Measurements from ENCODE around the gene SLC16A4. TPM values are rescaled to one million over a fixed set of nuclear protein-coding genes. Genes with fewer than 3 reads are reported as not detected.
A peak's percentile ranks its signal among the peaks of the same experiment; 100 is the strongest.

SLC16A4 gene
- total and polyA plus RNA-seq, 8 donors = 0.89 to 11.1 (median 2.6) TPM; not detected in 1

DNA sequence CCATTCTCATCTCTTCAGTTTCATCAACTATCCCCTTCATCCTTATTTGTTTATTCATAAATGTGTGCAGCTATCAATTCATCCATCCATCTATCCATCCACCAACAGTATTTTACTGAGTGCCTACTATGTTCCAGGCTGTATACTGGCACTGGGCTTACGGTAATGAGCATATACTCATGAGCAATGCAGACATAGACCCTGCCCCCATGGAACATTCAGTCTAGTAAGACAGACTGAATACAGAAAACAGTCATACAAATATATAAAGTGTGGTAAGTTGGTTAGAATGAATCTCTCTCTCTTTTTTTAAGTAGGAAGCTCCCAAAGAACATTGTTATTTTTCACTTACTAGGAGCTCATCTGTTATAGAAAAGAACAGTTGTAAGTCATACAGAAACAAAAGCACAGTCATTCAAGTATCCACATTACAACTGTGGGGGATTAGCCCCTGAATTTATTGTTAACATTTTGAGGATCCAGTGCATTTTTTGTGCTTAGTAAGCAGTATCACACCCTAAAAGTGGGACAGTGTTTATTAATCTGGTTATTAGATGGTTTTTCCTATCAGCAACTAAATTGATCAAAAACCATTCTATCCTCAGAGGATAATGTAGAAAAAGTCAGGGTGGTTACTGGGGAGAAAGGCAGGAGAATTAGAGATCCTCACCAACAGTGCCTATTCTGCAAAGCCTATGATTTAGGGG, 3.6 kb downstream of the SLC16A4 start:
- Histone ChIP-seq H3K4me1 (peaks cover 0 to 38% (median 20%) of the 10 kb centered on the region in 4 donors), H3K4me3 (no peak overlapping the region), H3K27ac (no peak overlapping the region), H3K36me3 (peaks cover 0 to 12% (median 4%) of the 10 kb centered on the region in 4 donors), H3K27me3 (no peaks in the 10 kb centered on the region), H3K9me3 (no peaks in the 10 kb centered on the region)
- 82 to 100% (median 95%) methylated on average over 1 of the region's 1 CpG for WGBS, 5 donors
- intact Hi-C loops (cut with DNase I; ENCODE audit: low total_unique reads) = no loop called here
- no peak for DNase-seq
- no peak for TF ChIP-seq EP300 (IDR thresholded peaks at IDR 0.05)
- TF ChIP-seq POLR2AphosphoS5 (IDR thresholded peaks at IDR 0.05) = no peak
- no peak for TF ChIP-seq CTCF (IDR thresholded peaks at IDR 0.05)
- no peak for TF ChIP-seq POLR2A (IDR thresholded peaks at IDR 0.05)

- no peak overlapping the region for H3K4me3 ChIP-seq
- WGBS, 5 donors = 96 to 100% (median 97%) methylated on average over 1 of the region's 1 CpG
Observed at GRCh38 chr1:110385369-110385768, 5.5 kb downstream of the SLC16A4 start.

GRCh38 chr1:110384581-110385321, 6.1 kb downstream of the SLC16A4 start:
- H3K27ac ChIP-seq = peak overlapping the region in 2 of 5 donors; percentile 47 to 69
- 79 to 89% (median 86%) methylated on average over 19 of the region's 19 CpGs for WGBS, 5 donors
- intact Hi-C loops (cut with DNase I; ENCODE audit: low total_unique reads) = no loop called here
- peaks cover 0 to 20% (median 11%) of the 10 kb centered on the region in 4 donors for H3K4me1 ChIP-seq
- H3K36me3 ChIP-seq = peaks cover 0 to 26% (median 9%) of the 10 kb centered on the region in 4 donors
- TF ChIP-seq POLR2AphosphoS5 (IDR thresholded peaks at IDR 0.05) (peak in 1 of 3 donors; percentile 29), EP300 (IDR thresholded peaks at IDR 0.05) (no peak)
- no peak overlapping the region for H3K4me3 ChIP-seq
- H3K27me3 ChIP-seq = no peaks in the 10 kb centered on the region
- no peaks in the 10 kb centered on the region for H3K9me3 ChIP-seq
- peak in 1 of 2 donors; percentile 29 for DNase-seq

More at GRCh38 chr1:110385369-110385768, 5.5 kb downstream of the SLC16A4 start:
- peak overlapping the region in 1 of 5 donors; percentile 69 for H3K27ac ChIP-seq
- no peaks in the 10 kb centered on the region for H3K27me3 ChIP-seq
- H3K4me1 ChIP-seq = peaks cover 0 to 21% (median 14%) of the 10 kb centered on the region in 4 donors
- no peak for DNase-seq
- TF ChIP-seq EP300 (IDR thresholded peaks at IDR 0.05) (no peak), POLR2A (IDR thresholded peaks at IDR 0.05) (no peak), POLR2AphosphoS5 (IDR thresholded peaks at IDR 0.05) (no peak)
- H3K36me3 ChIP-seq = peaks cover 0 to 26% (median 6%) of the 10 kb centered on the region in 4 donors
- H3K9me3 ChIP-seq = no peaks in the 10 kb centered on the region
- intact Hi-C loops (cut with DNase I; ENCODE audit: low total_unique reads) = no loop called here

- intact Hi-C loops (cut with DNase I; ENCODE audit: low total_unique reads) = no loop called here
- TF ChIP-seq CTCF (IDR thresholded peaks at IDR 0.05) = no peak
- no peak for TF ChIP-seq POLR2A (IDR thresholded peaks at IDR 0.05)
- TF ChIP-seq POLR2AphosphoS5 (IDR thresholded peaks at IDR 0.05) = no peak
- no peak for TF ChIP-seq EP300 (IDR thresholded peaks at IDR 0.05)
- peak overlapping the region in 3 of 5 donors; percentile 28 to 69 (median 47) for H3K27ac ChIP-seq
Observed at GRCh38 chr1:110383251-110383990, 7.4 kb downstream of the SLC16A4 start.

More at GRCh38 chr1:110383251-110383990, 7.4 kb downstream of the SLC16A4 start:
- no peak for DNase-seq
- H3K4me3 ChIP-seq = no peak overlapping the region
- 61 to 75% (median 72%) methylated on average over 5 of the region's 5 CpGs for WGBS, 5 donors
- H3K27me3 ChIP-seq = no peaks in the 10 kb centered on the region
- H3K4me1 ChIP-seq = peaks cover 0 to 20% (median 11%) of the 10 kb centered on the region in 4 donors
- H3K36me3 ChIP-seq = peaks cover 0 to 40% (median 18%) of the 10 kb centered on the region in 4 donors
- H3K9me3 ChIP-seq = no peaks in the 10 kb centered on the region

Data from stomach (tissue), 9 donors.